GM21528 (cell line): ENCODE data around the gene DPEP3.

ENCODE experiments used
- ATAC-seq: cut with Tn5 transposase; IDR thresholded peaks from one replicate; pipeline ENCODE4 v1.9.1; 2021; ENCODE audit warnings: mild to moderate bottlenecking, moderate library complexity; ENCODE audit not compliant: unreplicated experiment, low FRiP score

Gene DPEP3

DNA sequence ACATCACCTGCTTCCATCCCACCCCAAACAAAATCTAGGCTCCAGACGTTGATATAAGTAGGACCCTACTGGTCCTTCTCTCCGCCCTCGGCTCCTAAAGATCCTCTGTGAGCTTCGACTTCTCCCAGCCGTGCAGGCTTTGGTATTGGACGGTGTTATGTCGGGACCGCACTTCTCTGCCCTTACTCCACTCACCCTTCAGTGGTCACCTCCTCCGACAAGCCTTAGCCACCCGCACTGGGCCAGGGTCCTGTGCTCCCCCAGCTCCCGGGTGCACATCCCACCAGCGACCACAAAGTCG, 45.2 kb downstream of the DPEP3 start:
- no peak for ATAC-seq

DNA sequence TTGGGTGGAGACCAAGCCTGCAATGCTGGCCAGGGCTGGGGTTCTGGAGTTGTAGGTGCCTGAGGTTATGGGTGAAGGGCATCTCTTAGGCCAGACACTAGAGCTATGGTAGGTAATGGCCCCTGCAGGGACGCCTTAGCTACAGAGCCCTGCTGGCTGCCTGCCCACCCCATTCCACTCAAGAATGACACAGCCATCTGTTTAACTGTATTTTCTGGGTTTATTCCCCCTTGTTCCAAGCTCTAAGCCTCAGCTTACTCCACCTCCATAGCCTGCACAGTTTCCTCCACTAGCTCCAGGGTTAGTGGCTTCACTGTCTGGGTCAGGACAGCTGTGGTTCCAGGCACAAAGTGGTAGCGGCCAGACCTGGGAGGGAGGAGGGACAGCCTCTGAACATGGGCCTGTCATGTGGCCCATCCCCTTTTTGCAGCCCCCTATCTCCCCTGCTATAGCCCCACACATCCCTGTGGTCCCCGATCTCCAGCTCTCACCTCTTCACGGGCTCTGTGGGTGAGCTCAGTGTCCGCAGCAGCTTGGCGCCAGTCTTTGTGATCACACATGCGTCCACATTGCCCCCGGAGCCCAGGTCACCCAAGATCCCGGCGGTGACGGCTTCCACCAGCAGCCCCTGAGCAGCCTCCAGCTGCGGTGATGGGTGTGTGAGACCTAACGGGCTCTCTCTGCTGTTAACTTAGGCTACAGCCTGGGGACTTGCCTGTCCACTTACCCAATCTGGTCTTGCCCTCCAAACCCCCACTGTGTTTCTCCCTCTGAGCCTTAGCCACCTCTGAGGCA, 45.8 kb downstream of the DPEP3 start:
- ATAC-seq = no peak

DNA sequence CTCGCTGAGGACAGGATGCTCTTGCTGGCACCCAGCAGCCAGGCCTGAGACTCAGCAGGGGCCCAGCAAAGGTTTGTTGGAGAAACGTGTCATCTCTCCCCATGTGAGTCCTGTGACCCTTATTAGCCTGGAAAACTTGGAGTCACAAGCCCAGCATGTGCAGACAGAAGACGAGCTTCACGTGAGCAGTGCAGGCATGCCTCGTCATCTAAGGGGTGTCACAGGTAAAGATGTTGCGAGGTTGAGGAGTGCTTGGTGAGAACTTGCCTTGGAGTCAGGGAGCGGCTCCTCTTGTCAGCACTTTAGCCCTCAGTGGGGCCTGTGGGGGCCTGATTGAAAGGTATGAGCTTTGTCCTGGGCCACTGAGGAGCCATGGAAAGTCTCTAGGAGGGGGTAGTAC, 46.5 kb downstream of the DPEP3 start:
- ATAC-seq = no peak

DNA sequence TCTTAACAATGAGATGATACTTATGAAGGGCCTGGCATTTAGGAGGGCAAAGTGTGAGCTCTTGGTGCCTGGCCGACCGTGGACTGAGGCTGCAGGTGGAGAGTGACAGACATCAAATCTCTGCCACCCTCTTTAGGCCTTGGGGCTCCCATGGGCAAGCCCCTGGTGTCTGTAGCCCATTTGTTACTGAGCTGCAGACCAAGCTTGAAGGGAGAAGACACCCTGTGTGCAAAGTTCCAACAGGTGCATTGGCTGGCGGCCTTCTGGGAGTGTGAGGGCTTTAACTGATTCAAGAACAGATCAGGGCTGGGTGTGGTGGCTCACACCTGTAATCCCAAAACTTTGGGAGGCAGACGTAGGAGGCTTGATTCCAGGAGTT, 47.8 kb downstream of the DPEP3 start:
- no peak for ATAC-seq

DNA sequence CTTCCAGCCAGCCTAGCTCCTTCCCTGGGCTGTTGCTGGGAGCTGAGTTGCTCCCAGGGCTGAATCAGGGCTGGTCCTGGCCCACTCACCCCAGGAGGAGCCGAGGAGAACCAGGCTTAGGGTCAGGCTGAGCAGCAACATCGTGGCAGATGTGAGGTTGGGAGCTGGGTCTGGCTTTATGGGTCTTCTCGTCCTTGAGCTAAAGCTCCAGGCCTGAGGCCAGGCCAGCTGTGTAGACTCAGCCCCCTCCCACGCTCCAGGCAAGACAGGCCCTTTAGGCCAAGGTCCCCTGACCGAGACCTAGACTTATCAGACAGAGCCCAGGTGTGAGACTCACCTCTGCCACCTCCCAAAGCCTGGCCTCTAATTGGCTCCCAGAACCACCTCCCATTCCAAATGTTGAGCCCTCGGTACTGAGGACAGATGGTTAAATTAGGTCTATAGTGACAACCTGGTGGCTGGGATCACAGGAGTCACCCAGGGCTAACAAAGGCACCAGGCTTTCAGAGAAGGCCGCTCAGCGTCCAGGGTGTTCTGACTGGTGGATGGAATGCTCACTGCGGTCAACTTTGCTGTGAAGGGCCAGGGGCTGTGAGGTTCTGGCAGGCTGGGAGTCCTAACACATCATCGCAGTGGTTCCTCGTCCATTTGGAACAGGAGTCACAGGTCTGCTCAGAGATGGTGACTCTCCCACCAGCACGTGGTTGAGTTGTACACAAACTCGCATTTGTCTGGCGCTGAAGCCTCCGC, 48.4 kb downstream of the DPEP3 start, which contains the start of gene CTRL:
CTRL (minus strand) TSS at position 151 of the 750 bp plus-strand sequence; CDS start at position 141, 10 bp downstream.
- no peak for ATAC-seq

DNA sequence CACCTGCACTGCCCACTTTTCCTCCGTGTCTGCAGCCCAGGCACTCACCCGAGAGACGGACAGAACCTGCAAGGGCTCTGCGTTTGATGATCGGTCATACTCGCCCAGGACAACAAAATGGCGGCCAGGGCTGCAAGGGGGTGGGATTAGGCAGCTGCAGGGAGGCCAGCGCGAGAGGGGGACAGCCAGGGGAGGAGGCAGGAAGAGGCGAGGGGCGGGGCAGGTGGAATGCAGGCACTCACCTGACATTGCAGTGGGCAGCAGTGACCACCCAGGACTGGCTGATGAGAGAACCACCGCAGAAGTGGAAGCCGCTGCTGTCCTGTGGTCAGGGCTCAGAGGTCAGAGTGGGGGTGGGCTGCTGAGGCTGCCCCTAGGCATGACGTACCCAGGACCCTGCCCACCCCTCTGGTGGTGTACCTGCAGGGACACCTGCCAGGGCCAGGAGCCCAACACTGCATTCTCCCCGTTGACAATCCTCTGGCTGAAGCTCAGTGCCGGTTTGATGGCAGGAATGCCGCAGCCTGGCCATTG, 49.6 kb downstream of the DPEP3 start:
- no peak for ATAC-seq

DNA sequence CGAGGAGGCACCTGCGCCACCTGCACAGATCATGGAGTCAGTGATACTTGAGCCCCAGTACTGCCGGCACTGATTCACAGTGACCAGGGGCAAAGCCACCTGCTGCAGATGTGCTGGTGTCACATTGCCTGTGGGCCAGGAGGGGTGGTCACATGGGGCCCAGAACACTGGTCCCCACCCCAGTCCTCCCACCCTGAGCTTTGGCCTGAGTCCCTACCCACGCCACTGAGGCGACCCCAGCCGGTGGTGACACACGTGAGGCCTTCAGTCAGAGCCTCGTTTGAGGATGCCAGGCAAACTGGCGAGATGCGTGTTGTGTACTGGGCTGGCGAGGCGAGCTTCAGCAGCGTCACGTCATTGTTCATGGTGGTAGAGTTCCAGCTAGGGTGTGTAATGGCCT, 50.1 kb downstream of the DPEP3 start:
- no peak for ATAC-seq

DNA sequence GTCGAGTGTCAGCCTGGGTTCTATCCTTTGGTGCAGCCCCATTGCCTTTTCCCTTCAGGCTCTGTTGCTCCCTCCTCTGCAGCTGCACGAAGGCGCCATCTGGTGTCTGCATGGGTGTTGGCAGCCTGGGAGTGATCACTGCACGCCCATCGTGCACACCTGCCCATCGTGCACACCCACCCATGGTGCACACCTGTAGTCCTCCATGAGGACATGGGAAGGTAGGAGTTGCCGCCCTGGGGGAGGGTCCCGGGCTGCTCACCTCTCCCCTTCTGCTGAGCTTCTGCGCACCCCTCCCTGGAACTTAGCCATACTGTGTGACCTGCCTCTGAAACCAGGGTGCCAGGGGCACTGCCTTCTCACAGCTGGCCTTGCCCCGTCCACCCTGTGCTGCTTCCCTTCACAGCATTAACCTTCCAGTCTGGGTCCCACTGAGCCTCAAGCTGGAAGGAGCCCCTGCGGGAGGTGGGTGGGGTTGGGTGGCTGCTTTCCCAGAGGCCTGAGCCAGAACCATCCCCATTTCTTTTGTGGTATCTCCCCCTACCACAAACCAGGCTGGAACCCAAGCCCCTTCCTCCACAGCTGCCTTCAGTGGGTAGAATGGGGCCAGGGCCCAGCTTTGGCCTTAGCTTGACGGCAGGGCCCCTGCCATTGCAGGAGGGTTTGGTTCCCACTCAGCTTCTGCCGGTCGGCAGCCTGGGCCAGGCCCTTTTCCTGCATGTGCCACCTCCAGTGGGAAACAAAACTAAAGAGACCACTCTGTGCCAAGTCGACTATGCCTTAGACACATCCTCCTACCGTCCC, 51.5 kb downstream of the DPEP3 start:
- no peak for ATAC-seq

DNA sequence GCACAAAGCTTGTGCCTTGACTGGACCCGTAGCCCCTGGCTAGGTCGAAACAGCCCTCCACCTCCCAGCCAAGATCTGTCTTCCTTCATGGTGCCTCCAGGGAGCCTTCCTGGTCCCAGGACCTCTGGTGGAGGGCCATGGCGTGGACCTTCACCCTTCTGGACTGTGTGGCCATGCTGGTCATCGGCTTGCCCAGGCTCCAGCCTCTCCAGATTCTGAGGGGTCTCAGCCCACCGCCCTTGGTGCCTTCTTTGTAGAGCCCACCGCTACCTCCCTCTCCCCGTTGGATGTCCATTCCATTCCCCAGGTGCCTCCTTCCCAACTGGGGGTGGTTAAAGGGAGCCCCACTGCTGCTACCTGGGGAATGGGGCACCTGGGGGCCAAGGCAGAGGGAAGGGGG, 52.2 kb downstream of the DPEP3 start:
- no peak for ATAC-seq

DNA sequence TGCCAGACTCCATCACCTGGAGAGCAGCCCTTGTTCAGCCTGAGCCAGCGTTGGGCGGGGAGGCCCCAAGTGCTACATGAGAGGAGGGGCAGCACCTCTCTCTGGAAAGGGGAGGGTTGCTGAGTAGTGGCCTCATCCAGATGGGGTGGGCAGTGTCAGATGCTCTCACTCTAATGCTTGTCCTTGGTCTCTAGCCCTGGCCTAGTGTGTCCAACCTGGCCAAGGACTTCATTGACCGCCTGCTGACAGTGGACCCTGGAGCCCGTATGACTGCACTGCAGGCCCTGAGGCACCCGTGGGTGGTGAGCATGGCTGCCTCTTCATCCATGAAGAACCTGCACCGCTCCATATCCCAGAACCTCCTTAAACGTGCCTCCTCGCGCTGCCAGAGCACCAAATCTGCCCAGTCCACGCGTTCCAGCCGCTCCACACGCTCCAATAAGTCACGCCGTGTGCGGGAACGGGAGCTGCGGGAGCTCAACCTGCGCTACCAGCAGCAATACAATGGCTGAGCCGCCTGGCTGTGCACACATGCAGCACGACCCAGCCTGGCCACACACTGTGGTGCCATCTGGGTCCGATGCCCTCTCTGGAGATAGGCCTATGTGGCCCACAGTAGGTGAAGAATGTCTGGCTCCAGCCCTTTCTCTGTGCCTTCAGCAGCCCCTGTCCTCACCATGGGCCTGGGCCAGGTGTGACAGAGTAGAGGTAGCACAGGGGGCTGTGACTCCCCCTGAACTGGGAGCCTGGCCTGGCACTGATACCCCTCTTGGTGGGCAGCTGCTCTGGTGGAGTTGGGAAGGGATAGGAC, 53.0 kb downstream of the DPEP3 start:
- ATAC-seq = no peak

DNA sequence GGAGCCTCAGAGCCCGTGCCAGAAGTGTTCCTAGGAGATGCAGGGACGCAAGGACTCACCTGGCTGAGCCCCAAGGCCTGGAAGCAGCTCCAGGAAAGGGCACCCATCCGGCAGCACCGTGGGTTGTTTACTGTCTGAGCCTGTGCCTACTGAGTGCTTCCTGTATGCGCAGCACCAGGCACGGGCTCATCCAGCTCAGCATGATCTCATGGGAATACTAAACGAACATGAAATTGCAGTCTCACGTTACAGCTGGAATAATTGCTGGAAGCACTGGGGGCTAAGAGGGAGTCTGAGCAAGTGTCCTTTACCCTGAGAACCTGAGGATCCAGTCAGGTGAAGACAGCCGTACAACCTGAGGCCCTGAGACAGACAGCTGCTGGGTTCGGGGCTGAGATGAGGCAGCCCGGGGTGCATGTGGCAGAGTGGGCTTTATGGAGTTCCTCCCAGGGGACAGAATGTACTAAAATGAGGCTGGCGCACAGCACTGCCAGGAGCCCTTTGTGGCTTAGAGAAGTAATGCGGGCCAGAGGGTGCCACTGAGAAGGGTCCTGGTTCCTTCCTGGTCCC, 54.0 kb downstream of the DPEP3 start:
- ATAC-seq = no peak
